Fibroblast of mammary gland (primary cell): ENCODE data around the gene TCAIM.

Experiments used
- DNase-seq: peaks from one replicate; pipeline ENCODE4 v3.0.0-alpha.2; 2010; ENCODE audit warnings: low read depth
- H3K4me3 ChIP-seq: 2 replicates; pipeline ENCODE4 v1.5.1; 2011; ENCODE audit warnings: low read depth, mild to moderate bottlenecking, low read length, moderate library complexity; ENCODE audit not compliant: control insufficient read depth
- CTCF ChIP-seq: conservative IDR thresholded peaks from 2 replicates; pipeline ENCODE4 v1.5.1; 2011; ENCODE audit warnings: low read depth, low read length, inconsistent platforms; ENCODE audit not compliant: control insufficient read depth, insufficient read depth

TCAIM gene

GRCh38 chr3:44439499-44440295 lies 101.1 kb downstream of the TCAIM start:
- peak; percentile 87 for DNase-seq
- no peak for TF ChIP-seq CTCF
- H3K4me3 ChIP-seq = no peak overlapping the region

- H3K4me3 ChIP-seq = no peak overlapping the region
- no peak for DNase-seq
- no peak for TF ChIP-seq CTCF
Measured at GRCh38 chr3:44442596-44443309, 104.2 kb downstream of the TCAIM start.

GRCh38 chr3:44444437-44444836 lies 105.9 kb downstream of the TCAIM start:
- no peak for DNase-seq
- no peak for TF ChIP-seq CTCF

GRCh38 chr3:44444896-44445691 lies 106.5 kb downstream of the TCAIM start:
- no peak overlapping the region for H3K4me3 ChIP-seq
- no peak for TF ChIP-seq CTCF
- DNase-seq = no peak

More at GRCh38 chr3:44444437-44444836, 105.9 kb downstream of the TCAIM start:
- no peak overlapping the region for H3K4me3 ChIP-seq

- TF ChIP-seq CTCF = no peak
- H3K4me3 ChIP-seq = no peak overlapping the region
- DNase-seq = no peak
Measured at GRCh38 chr3:44445786-44446185, 107.2 kb downstream of the TCAIM start.

- no peak for DNase-seq
- no peak for TF ChIP-seq CTCF
- H3K4me3 ChIP-seq = no peak overlapping the region
Measured at GRCh38 chr3:44446929-44447328, 108.4 kb downstream of the TCAIM start.
